Iris pigment epithelial cell (primary cell): ENCODE data around the gene RIN1.
"Not testable (repeated sequence)": the region's sequence is repeated elsewhere in the genome, so short reads cannot be mapped to it uniquely, and the experiment has no call there.

Experiments
- DNase-seq: peaks from one replicate; pipeline ENCODE4 v3.0.0-alpha.2; 2011; ENCODE audit warnings: low read depth

The RIN1 gene, protein sequence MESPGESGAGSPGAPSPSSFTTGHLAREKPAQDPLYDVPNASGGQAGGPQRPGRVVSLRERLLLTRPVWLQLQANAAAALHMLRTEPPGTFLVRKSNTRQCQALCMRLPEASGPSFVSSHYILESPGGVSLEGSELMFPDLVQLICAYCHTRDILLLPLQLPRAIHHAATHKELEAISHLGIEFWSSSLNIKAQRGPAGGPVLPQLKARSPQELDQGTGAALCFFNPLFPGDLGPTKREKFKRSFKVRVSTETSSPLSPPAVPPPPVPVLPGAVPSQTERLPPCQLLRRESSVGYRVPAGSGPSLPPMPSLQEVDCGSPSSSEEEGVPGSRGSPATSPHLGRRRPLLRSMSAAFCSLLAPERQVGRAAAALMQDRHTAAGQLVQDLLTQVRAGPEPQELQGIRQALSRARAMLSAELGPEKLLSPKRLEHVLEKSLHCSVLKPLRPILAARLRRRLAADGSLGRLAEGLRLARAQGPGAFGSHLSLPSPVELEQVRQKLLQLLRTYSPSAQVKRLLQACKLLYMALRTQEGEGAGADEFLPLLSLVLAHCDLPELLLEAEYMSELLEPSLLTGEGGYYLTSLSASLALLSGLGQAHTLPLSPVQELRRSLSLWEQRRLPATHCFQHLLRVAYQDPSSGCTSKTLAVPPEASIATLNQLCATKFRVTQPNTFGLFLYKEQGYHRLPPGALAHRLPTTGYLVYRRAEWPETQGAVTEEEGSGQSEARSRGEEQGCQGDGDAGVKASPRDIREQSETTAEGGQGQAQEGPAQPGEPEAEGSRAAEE

DNA sequence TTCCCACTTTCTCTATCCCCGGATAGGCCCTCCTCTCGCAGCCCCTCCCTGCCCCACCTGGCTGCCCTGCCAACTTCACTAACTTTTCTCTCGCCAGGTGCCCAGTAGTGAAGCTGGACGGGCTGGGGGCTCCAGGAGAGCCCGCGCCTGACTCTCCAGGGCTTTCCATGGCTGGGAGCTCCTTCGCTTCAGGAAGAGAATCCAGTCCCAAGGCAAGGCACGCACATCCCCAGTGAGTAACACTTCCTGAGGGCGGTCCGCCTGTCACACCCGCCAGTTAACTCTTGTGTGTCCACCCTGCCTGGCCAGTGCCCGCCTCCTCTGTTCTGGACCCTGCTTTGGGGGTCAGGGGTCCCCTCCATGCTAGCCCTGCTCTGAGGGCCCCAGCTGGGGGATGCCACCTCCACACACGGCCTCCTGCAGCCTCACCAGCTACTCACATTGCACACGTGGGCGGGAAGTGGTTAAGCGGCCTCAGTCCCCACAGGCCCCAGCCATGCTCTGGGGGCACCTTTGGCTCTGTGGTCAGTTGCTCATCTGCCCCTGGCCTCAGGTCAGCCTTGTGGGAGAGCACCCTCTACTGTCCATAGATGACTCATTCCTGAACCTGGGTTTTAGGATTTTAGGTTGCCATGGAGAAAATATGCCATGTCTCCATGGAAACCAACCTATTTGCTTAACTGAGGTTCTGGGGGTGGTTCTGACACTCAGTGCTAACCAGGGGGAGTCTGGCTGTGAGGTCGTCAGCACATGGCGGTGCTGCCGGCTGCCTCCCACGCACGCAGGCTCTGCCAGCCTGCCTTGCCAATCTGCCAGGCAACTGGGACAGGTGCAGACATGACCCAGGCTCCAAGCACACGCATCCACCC is at the start of gene RIN1:
TSS of gene RIN1 (minus strand) at position 201 of the 869 bp plus-strand sequence. CDS start at position 169, 32 bp downstream.
- peak; percentile 98 for DNase-seq

DNA sequence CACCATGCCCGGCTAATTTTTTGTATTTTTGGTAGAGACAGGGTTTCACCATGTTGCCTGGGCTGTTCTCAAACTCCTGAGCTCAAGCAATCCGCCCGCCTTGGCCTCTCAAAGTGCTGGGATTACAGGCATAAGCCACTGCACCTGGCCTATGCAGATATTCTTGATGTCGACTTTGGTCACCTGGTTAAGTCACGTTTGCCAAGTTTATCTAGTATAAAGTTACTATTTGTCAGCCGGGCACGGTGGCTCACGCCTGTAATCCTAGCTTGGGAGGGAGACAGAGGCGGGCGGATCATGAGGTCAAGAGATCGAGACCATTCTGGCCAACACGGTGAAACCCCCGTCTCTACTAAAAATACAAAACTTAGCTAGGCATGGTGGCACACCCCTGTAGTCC is 48.1 kb upstream of the RIN1 start:
- DNase-seq, result not testable (repeated sequence)

DNA sequence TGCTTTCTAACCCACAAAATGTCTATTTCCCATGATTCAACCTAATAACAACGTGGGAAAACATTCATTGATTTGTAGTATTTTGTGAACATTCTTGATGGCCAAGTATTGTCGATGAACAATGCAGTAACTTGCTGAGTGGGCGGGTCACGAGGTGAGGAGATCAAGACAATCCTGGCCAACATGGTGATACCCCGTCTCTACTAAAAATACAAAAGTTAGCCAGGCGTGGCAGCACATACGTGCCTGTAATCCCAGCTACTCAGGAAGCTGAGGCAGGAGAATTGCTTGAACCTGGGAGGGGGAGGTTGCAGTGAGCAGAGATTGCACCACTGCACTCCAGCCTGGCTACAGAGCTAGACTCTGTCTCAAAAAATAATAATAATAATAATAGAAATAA is 44.0 kb upstream of the RIN1 start:
- DNase-seq, result not testable (repeated sequence)

DNA sequence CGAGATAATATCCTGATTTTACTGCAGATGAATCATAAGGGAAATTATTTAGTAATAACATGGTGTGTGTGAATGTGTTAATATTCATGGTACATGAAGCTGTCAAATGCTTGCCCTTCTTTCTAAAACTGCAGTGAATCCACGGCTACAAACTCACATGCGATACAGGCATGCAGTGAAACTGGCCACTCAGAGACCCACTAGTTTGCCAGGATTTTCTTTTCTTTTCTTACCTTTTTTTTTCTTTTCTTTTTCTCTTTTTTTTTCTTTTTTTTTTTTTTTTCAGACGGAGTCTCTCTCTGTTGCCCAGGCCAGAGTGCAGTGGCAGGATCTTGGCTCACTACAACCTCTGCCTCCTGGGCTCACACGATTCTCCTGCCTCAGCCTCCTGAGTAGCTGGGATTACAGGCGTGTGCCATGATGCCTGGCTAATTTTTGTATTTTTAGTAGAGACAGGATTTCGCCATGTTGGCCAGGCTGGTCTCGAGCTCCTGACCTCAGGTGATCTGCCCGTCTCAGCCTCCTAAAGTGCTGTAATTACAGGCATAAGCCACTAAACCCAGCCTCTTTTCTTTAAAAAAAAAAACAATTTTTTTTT is 37.6 kb upstream of the RIN1 start:
- not testable (repeated sequence) for DNase-seq

DNA sequence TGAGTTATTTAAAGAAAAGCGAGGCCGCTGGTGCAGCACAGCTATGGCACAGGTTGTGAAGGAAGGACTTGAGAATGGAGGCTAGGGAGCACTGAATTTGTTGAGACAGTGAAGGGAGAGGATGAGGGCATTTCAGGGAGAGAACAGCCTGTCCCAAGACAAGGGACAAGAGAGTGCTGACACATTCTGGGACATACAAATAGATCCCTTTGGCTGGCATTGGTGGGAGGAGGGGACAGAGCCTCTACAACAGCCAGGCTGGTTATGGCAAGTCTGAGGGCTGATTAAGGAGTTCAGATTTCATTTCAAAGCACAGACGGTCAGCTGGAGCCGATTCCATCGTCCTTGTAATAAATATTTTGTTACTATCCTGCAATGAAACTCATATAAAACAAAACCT is 37.0 kb upstream of the RIN1 start:
- DNase-seq, result no peak

DNA sequence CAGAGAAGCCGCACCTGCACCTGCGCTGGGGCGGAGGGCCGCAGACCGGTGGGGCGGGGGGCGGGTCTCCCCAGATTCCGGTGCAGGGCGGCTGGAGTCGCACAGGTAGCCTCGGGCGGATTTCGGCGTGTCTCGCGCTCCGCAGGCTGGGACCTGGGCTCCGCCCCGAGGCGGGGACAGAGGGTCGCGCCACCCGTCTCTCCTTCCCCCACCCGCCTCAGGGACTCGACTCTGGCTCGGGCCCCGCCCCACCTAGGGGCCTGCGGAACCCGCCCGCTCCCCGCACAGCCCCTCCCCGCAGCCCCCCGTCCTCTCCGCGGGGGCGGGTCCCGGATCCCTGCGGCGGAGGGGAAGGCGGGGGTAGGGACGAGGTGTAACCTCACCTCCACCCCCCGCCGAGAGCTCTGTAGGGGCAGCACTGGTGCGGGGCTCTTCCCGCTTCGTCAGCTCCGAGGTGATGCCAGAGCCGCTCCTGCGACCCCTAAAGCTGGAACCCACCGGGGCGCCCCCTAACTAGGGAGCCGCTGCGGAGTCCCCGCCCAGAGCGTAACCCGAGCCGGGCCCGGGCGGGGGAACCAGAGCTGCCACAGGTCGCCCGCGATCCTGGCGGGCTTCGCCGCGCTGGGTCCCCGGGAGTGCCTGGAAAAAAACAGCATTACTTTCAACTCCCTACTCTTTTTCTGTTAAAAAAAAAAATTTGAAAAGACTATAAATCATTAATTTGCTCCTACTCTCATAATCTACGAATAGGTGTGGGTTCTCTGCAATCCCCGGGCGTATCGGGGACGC is 35.6 kb upstream of the RIN1 start, which contains the start of gene SLC29A2:
TSS of gene SLC29A2 (minus strand) at position 134 of the 789 bp plus-strand sequence. CDS start 169 bp downstream, outside the sequence.
- DNase-seq, result no peak

DNA sequence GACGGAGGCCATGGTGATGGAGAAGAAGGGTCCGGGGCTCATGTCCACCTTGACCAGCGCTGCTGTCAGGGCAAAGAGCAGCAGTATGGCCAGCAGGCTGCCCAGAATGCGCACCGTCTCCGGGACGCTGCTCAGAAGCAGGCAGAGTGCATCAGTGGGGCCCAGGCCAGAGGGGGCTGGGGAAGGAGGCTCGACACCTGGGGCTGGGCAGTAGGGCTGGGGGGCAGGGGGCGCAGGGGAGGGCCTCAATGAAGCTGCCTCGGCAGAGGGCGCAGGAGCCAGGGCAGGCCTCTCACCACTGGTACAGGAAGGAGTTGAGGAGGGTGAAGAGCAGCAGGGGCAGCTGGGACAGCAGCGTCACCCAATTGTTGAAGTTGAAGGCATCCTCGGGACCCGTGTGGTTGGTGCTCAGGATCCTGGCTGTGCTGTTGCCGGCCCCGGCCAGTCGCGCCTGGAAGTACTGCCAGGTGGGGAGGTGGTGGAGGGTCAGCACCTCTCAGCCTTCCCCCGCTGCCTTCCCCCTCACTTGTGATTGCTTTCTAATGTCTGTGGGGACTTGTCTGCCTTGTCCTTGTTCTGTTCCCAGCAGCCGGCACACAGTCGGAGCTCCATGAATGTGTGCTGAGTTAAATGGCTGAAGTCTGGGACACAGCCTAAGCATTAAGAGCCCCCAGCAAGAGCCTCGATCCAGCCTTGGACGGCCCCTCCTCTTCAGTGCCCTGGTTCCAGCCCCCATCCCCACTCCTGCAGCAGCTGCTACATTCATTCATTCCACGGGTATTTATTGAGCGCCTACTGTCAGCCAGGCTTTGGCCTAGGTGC is 33.0 kb upstream of the RIN1 start:
- DNase-seq, result no peak

DNA sequence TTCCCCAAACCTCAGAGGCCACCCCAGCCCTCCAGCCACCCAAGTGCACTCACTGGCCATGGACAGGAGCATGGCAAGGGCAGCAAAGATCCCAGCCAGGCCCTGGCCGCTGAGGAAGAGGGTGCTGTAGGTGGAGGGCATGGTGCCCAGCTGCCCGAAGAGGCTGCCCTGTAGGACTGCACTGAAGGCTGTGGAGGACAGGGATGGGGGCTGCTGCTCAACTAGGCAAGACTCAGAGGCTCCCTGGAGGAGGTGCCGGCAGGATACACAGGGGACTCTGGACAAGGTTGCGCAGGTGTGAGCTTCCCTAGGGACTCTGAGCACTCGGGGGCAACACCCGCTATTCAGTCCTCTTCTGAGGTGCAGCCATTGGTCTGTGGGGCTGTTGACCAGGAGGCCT is 32.2 kb upstream of the RIN1 start:
- no peak for DNase-seq

DNA sequence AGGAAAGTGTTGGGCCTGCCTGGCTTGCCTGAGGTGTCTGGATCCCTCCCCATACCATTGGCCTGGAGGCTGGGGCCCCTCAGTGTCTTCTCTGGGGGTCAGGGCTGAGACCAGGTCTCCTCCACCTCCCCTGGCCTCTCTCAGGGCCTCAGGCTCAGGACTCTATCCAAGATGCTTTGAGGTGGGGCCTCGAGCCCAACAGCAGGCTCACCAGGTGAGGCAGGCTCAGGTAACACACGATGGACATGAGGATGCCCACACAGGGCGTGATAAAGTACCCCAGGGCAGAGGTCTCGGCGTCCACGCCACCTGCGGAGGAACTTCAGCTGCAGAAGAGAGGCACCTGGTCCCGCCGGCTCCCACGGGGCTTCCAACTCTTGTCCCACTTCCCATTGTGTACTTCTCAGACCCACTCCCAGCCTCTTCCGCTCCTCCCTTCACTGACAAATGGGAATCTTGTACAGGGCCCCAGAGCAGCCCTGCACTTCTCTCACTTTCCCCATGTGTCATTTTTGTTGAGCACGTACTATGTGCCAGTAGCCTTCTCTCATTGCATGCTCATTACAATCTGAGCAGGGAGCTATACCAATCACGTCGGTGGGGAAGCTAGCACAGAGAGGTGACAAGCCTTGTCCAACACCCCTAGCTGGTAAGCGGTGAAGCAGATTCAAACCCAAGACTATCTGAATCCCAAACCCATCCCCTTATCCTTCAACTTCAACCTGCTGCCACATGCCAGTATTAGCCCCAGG is 31.5 kb upstream of the RIN1 start:
- no peak for DNase-seq

DNA sequence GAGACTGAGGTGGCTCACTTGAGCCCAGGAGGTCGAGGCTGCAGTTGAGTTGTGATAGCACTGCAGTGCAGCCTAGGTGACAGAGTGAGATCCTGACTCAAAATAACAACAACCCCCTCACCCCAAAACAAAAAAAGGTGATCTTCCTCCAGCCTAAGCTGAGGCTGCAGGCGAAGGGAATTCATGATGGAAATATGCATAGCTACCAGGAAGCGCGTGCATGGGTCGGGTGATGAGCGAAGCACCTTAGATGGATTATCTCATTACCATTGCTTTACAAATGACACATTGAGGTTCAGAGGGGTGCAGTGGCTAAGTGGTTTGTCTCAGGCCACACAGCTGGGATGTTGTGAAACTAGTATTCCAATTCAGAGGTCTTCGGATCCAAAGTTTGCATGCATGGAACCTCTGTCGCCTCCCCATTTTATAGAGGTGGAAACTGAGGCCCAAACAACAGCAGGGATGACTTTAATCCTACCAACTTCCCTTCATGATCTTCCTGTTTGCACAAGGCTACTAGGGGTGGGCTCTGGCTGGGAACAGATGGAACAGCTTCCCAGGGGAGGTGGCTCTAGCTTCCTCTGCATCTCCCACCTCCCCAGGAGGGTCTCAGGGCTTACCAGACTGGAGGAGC is 30.7 kb upstream of the RIN1 start:
- DNase-seq, result no peak

DNA sequence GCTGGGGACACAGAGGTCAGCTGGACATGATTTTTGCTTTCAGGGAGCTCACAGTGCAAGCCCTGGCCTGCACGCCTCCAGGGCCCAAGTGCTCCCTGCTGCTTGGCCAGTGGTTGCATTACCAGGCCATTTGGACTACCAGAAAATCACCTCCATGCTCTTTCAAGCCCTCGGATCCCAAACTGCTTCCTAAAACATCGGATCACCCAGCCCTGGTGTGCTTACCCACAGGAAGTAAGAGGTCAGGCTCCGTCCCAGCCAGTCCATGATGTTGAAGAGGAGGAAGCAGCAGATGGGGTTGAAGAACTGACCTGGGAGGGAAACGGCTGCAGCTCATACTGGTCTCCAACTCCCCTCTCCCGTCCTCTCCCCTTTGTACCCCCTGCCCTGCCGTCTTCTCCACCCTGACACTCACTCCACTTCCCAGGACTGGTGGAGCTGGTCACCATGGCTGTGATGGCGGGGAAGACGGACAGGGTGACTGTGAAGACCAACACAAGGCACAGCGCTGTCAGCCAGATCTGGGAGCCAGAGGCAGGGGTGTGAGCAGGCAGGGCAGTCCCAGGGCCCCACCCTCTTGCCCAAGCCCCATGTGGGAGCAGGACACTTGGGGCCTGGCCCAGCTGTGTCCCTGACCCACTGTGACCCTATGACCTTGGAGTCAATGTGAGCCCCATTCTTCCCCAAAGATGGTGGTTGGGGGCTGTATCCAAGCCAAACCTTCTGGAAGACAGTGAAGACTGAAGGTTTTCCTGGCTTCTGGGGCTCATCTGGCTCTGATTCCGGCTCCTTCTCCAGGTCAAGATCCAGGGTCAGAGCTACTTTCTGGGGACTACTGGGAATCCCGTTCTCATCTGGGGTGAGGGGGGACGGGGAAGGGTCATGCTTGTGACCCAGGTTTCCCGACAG is 29.7 kb upstream of the RIN1 start:
- no peak for DNase-seq

DNA sequence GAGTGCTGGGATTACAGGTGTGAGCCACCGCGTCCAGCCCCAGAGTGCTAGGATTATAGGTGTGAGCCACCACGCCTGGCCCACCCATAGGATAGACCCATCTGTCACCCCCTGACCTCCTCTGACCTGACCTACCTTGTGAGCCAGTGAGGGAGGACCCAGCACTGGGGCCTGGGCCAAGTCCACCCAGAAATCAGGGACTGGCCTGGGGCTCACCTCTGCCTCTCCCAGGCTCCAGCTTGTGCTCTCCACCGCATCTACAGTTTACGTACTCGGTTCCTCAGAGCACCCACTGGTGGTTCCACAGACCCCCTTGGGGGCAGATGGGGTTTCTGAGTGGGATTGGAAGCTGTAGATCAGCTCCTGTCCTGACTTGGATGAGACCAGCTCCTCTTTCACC is 28.9 kb upstream of the RIN1 start:
- no peak for DNase-seq

DNA sequence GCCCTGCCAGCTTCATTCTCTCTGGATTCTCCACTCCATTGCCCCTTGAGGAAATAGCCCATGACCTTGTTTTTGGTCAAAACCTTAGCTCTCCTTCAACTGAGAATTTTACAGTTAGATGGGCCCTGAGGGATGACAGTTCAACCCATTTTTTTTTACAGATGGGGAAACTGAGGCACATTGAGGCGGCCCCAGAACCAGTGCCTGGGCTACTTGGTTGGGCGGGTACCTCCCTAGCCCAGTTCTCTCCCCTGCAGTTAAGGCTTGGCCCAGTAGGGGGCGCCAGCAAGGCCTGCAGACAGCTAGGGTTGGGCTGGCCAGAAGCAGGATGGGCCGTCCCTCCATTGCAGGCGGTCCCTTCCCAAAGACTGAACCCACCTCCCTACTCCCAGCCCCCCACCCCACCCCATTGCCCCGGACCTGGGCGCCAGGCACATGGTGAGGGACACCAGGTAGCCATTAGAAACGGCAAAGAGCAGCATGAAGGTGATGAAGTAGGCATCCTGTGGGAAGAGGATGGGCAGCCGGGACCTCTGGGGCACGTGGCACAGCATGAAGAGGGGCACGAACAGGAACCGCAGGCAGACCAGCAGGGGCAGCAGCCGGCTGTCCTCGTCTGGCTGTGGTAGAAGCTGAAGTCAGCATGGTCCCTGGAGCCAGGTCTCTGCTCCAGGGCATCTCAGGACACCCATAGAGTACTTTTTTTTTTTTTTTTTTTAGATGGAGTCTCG is 27.7 kb upstream of the RIN1 start:
- DNase-seq, result no peak

DNA sequence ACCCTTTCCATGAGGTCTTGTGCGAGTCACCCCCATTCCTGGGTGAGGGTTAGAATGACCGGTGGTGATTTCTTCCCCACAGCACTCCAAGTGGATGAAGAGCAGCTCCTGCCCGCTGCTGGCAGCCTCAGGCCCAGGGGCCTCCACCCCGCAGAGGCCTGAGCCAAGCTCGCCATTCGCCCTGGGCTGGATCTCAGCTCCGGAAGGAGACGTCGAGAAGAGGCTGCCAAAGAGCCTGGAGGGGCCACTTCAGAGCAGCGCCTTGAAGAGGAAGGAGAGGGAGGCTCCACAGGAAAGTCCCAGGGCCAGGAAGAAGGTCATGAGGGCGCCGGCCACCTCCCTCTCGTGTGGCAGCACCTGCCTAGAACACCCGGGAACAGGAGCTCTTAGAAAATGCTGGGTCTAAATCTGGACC is 27.0 kb upstream of the RIN1 start:
- no peak for DNase-seq

DNA sequence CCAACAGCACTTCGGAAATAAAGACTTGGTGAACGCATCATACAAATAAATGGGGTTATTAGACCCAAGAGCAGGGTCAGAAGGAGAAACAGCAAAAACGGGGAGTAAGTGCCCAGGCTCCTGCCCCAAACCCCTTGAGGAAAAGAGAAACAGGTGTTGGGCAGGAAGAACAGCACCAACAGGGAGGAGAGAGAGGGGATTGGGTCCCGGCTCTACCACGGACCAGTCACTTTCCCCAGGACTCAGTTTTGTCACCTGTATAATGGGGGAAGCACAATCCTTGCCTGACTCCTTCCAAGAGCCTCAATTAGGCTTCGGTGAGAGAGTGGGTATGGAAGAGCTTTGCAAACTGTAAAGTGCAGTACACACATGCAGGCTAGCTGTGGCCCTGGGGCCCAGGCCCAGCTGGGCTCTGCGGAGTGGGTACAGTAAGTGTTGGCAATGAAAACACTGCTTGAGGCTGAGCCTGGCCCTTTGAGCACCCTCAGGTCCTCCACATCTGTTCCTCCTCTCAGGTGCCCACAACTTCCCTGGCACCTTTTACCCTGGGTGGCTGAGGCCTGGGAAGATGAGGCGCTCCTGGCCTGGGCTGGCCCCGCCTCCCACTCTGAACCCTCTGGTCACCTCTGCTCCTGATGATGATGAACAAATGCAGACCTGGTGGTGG is 26.4 kb upstream of the RIN1 start:
- DNase-seq, result no peak

DNA sequence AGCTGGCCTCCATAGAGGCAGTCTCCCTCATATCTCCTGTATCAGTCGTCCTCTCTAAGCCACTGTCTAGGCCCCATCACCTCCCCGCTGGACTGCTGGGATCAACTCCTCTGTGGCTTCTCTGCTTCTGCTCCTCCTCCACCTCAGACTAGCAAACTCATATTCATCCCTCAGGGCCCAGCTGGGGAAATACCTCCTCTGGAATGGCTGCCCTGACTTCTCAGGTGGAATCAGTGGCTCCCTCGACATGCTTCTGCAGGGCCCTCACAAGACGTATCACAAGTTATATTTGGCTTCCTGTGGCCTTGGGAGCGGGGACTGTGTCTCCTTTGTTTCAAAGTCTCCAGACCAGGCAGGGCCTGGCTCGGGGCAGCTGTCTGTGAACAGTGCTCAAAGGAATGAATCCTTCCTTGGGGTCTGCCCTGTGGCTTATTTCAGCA is 25.3 kb upstream of the RIN1 start:
- DNase-seq, result no peak
